ENCODE results near the gene RNF150.

The RNF150 gene

GRCh38 chr4:140930557-140930956 lies 202.7 kb downstream of the RNF150 start:
- no peak for TF ChIP-seq CTCF (IDR thresholded peaks at IDR 0.05; ENCODE audit: control insufficient read depth, insufficient read depth, low read depth, low read length, missing control alignments)
- DNase-seq (ENCODE audit: low read depth), result no peak
- no peak overlapping the region for H3K4me3 ChIP-seq (ENCODE audit: control insufficient read depth, low read depth, low read length)

- no peak for TF ChIP-seq CTCF (IDR thresholded peaks at IDR 0.05; ENCODE audit: control insufficient read depth, insufficient read depth, low read depth, low read length, missing control alignments)
- H3K4me3 ChIP-seq (ENCODE audit: control insufficient read depth, low read depth, low read length), result no peak overlapping the region
- DNase-seq (ENCODE audit: low read depth), result no peak
These were observed 203.3 kb downstream of the RNF150 start for GRCh38 chr4:140930011-140930410.

GRCh38 chr4:140928880-140929279 lies 204.4 kb downstream of the RNF150 start:
- no peak for TF ChIP-seq CTCF (IDR thresholded peaks at IDR 0.05; ENCODE audit: control insufficient read depth, insufficient read depth, low read depth, low read length, missing control alignments)
- DNase-seq (ENCODE audit: low read depth), result no peak

GRCh38 chr4:140926672-140927071 lies 206.6 kb downstream of the RNF150 start:
- DNase-seq (ENCODE audit: low read depth), result no peak
- TF ChIP-seq CTCF (IDR thresholded peaks at IDR 0.05; ENCODE audit: control insufficient read depth, insufficient read depth, low read depth, low read length, missing control alignments), result no peak
- H3K4me3 ChIP-seq (ENCODE audit: control insufficient read depth, low read depth, low read length), result no peak overlapping the region

More at GRCh38 chr4:140928880-140929279, 204.4 kb downstream of the RNF150 start:
- H3K4me3 ChIP-seq (ENCODE audit: control insufficient read depth, low read depth, low read length), result no peak overlapping the region

- TF ChIP-seq CTCF (IDR thresholded peaks at IDR 0.05; ENCODE audit: control insufficient read depth, insufficient read depth, low read depth, low read length, missing control alignments), result no peak
- no peak for DNase-seq (ENCODE audit: low read depth)
These were observed 207.9 kb downstream of the RNF150 start for GRCh38 chr4:140925417-140925816.

GRCh38 chr4:140924761-140925392 lies 208.4 kb downstream of the RNF150 start:
- TF ChIP-seq CTCF (IDR thresholded peaks at IDR 0.05; ENCODE audit: control insufficient read depth, insufficient read depth, low read depth, low read length, missing control alignments), result no peak
- no peak for DNase-seq (ENCODE audit: low read depth)
- no peak overlapping the region for H3K4me3 ChIP-seq (ENCODE audit: control insufficient read depth, low read depth, low read length)

More at GRCh38 chr4:140925417-140925816, 207.9 kb downstream of the RNF150 start:
- no peak overlapping the region for H3K4me3 ChIP-seq (ENCODE audit: control insufficient read depth, low read depth, low read length)

All from AG09309 (cell line).